Calu3 (cell line): ENCODE results near the gene PLEKHA5. TPM values are rescaled to one million over a fixed set of nuclear protein-coding genes. Genes with fewer than 3 reads are reported as not detected.

Experiments used
- BruUV-seq: library from RNA; stranded (reverse); fragments of 400-500 nt; replicated peaks from 2 replicates; lab custom pipeline; 2021; lab: Mats Ljungman, UMichigan
- CTCF ChIA-PET: fragments of 300-600 bp; sonication (Branson Sonifier 250); formaldehyde crosslinking; loops from one replicate; lab custom pipeline; 2022; ENCODE audit warnings: antibody characterized with exemption; lab: Charles Lee
- DNase-seq: peaks from one replicate; pipeline ENCODE4 v3.0.0; 2022
- H3K27ac Mint-ChIP-seq: one replicate; pipeline ENCODE4 v1.8.0; 2022; ENCODE audit warnings: mixed read lengths; ENCODE audit not compliant: unreplicated experiment
- H3K27me3 Mint-ChIP-seq: one replicate; pipeline ENCODE4 v1.8.0; 2022; ENCODE audit warnings: mixed read lengths; ENCODE audit not compliant: unreplicated experiment
- H3K36me3 Mint-ChIP-seq: one replicate; pipeline ENCODE4 v1.8.0; 2022; ENCODE audit warnings: mild to moderate bottlenecking, moderate library complexity, mixed read lengths; ENCODE audit not compliant: insufficient read depth, unreplicated experiment
- H3K4me1 Mint-ChIP-seq: one replicate; pipeline ENCODE4 v1.8.0; 2022; ENCODE audit warnings: mild to moderate bottlenecking, low read depth, mixed read lengths; ENCODE audit not compliant: unreplicated experiment
- H3K4me3 Mint-ChIP-seq: one replicate; pipeline ENCODE4 v1.8.0; 2022; ENCODE audit warnings: mild to moderate bottlenecking, low read depth, moderate library complexity, mixed read lengths; ENCODE audit not compliant: unreplicated experiment
- H3K9me3 Mint-ChIP-seq: one replicate; pipeline ENCODE4 v1.8.0; 2022; ENCODE audit warnings: low read depth, mixed read lengths; ENCODE audit not compliant: unreplicated experiment
- CTCF ChIP-seq: fragments of 200-600 bp; IDR thresholded peaks from one replicate; pipeline ENCODE4 v1.8.0; 2022; ENCODE audit warnings: antibody characterized with exemption; ENCODE audit not compliant: unreplicated experiment
- intact Hi-C: fragments of 100-400 bp; cut with micrococcal nuclease; formaldehyde crosslinking; loops from one replicate; pipeline ENCODE4 v1.10.0; 2022; ENCODE audit not compliant: unreplicated experiment
- total RNA-seq: library from RNA; stranded (reverse); gene quantifications from 2 replicates; pipeline ENCODE4 v1.2.3, GENCODE V29; 2022

PLEKHA5 gene
- total RNA-seq, 1 experiment from 2014 or later: 57.9 TPM

GRCh38 chr12:19284658-19285057, 155.1 kb downstream of the PLEKHA5 start:
- Mint-ChIP-seq H3K4me1 (no peaks in the 10 kb centered on the region), H3K36me3 (peaks cover 19% of the 10 kb centered on the region), H3K27ac (no peak overlapping the region), H3K9me3 (no peaks in the 10 kb centered on the region), H3K4me3 (no peak overlapping the region), H3K27me3 (no peaks in the 10 kb centered on the region)
- TF ChIP-seq CTCF: no peak
- no peak for DNase-seq
- CTCF ChIA-PET: no interaction called here
- intact Hi-C loops: loop anchor here (5.0 kb wide), 1 partner anchor 422 kb away; no protein-coding TSS in a partner anchor
- no TSS peak for BruUV-seq

- TF ChIP-seq CTCF: no peak
- H3K27me3 Mint-ChIP-seq: no peaks in the 10 kb centered on the region
- H3K9me3 Mint-ChIP-seq: no peaks in the 10 kb centered on the region
- no peak overlapping the region for H3K4me3 Mint-ChIP-seq
- CTCF ChIA-PET: no interaction called here
- no TSS peak for BruUV-seq
- intact Hi-C loops: loop anchor here (5.0 kb wide), 1 partner anchor 424 kb away; no protein-coding TSS in a partner anchor
- no peak for DNase-seq
- no peaks in the 10 kb centered on the region for H3K4me1 Mint-ChIP-seq
- no peak overlapping the region for H3K27ac Mint-ChIP-seq
- peaks cover 19% of the 10 kb centered on the region for H3K36me3 Mint-ChIP-seq
Measured at GRCh38 chr12:19285793-19286448, 156.4 kb downstream of the PLEKHA5 start.

- TF ChIP-seq CTCF: no peak
- Mint-ChIP-seq H3K27ac (no peak overlapping the region), H3K4me3 (no peak overlapping the region), H3K36me3 (peaks cover 19% of the 10 kb centered on the region), H3K27me3 (no peaks in the 10 kb centered on the region), H3K4me1 (no peaks in the 10 kb centered on the region), H3K9me3 (no peaks in the 10 kb centered on the region)
- no TSS peak for BruUV-seq
- DNase-seq: no peak
- intact Hi-C loops: loop anchor here (5.0 kb wide), 1 partner anchor 425 kb away; no protein-coding TSS in a partner anchor
- CTCF ChIA-PET: interaction anchor here (0.7 kb wide), 2 partner anchors 991 to 1064 kb away, joined by 3 to 5 read pairs; no protein-coding TSS in a partner anchor
Measured at GRCh38 chr12:19287302-19287701, 157.8 kb downstream of the PLEKHA5 start.

GRCh38 chr12:19288161-19288560, 158.6 kb downstream of the PLEKHA5 start:
- Mint-ChIP-seq H3K36me3 (peaks cover 17% of the 10 kb centered on the region), H3K4me3 (no peak overlapping the region), H3K9me3 (no peaks in the 10 kb centered on the region), H3K27ac (no peak overlapping the region), H3K27me3 (no peaks in the 10 kb centered on the region), H3K4me1 (no peaks in the 10 kb centered on the region)
- DNase-seq: no peak
- no peak for TF ChIP-seq CTCF
- BruUV-seq: no TSS peak
- CTCF ChIA-PET: interaction anchor here (0.7 kb wide), 1 partner anchor 1065 kb away, joined by 5 read pairs; no protein-coding TSS in a partner anchor
- intact Hi-C loops: loop anchor here (5.0 kb wide), 1 partner anchor 426 kb away; no protein-coding TSS in a partner anchor
